C4-2B (cell line): ENCODE data around the gene UBE2F.

Experiments used
- CTCF ChIP-seq: fragments of 450-650 bp; conservative IDR thresholded peaks from 2 replicates; pipeline ENCODE4 v1.5.1; 2017; ENCODE audit warnings: mild to moderate bottlenecking
- ZFX ChIP-seq: fragments of 450-650 bp; IDR thresholded peaks from 2 replicates; pipeline ENCODE4 v1.6.1; 2017

GRCh38 chr2:238066218-238066617 is 99.4 kb downstream of the UBE2F start:
- TF ChIP-seq CTCF (no peak), ZFX (no peak)
